ENCODE measurements around the gene CADPS2.

CADPS2 gene

DNA sequence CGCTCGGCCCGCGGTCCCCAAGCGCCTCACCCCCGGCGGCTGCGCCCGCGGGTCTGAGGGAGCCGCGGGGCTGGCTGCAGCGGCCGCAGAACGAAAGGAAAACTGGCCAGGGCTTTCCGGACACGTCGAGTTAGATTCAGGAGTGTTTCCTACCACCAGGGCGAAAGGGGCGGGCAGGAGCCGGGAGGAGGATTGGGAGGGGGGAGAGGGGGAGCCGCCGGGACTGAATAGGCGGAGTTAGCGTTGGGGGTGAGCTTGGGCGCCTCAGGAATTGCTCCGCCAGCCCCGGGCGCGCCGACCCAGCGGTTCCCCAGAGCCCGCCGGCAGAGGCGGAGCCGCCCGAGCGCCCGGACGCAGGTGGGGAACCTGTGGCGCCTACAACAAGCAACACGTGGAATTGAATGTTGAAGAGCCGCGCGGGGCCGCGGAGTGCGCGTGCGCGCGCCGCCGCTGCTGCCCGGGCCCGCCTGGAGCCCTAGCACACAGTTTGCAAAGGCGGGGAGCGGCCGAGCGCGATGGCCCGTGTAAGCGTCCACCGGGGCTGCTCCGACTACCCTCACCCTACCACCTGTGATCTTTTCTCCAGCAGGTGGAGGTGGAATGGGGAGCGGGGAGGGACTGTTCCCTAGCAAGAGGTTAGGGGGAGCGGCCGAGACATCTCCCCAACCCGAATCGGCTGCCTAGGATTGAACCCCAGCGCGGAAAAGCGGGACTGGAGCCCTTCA, at the start of gene CADPS2:
Gene CADPS2 (minus strand): TSS at position 104 of the 725 bp plus-strand sequence. CDS start 123 bp downstream, outside the sequence.
- DNase-seq, result peak; percentile 90

DNA sequence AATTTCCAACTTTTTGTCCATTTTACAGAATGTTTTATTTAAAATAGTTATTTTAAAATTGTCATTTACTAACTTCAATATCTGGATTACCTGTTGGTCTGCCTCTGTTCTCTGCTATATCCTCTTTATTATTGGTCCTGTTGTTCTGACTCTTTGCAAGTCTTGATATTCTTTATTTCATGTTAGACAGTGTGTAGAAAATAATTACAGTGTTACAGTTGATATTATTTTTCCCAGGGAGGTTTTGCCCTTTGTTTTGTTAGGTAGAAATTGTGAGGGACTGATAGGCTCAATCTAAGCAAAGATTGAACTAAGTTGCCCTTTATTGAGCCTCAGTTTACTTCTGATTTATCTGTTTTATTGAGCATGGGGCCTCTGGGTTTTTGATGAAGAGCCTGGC, 49.4 kb upstream of the CADPS2 start:
- no peak for DNase-seq

DNA sequence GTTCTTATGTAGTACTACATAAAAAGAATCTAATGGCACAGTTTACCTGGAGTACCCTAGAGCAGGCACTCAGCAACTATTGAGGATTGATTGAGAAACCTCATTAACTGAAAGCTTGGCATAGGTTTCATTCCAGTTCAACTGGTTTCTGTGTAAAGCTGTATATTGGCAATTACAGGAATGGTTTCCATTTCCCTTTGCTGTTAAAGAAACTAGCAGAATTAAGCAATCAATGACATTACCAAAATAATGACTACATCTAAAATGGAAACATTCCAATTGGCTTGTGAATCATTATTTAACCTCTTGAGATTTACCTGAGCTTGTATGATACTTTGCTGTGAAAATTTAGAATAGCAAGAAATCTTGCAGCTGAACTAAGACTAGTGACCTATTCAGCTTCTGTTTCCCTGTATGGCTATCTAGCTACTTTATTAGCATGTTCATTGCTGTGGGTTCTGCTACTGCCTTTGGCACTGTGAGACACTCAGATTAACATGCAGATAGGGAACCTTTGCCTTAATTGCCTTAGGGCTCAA, 33.5 kb upstream of the CADPS2 start:
- no peak for DNase-seq

- DNase-seq, result no peak
These were observed 28.6 kb upstream of the CADPS2 start for GRCh38 chr7:122914812-122915211.

- no peak for DNase-seq
These were observed 27.3 kb upstream of the CADPS2 start for GRCh38 chr7:122913608-122914007.

- DNase-seq, result no peak
These were observed 16.7 kb upstream of the CADPS2 start for GRCh38 chr7:122902751-122903495.

- no peak for DNase-seq
These were observed 15.0 kb upstream of the CADPS2 start for GRCh38 chr7:122901250-122901649.

GRCh38 chr7:122896509-122896908, 10.2 kb upstream of the CADPS2 start:
- no peak for DNase-seq

GRCh38 chr7:122893486-122893885, 7.2 kb upstream of the CADPS2 start:
- DNase-seq, result no peak

DNA sequence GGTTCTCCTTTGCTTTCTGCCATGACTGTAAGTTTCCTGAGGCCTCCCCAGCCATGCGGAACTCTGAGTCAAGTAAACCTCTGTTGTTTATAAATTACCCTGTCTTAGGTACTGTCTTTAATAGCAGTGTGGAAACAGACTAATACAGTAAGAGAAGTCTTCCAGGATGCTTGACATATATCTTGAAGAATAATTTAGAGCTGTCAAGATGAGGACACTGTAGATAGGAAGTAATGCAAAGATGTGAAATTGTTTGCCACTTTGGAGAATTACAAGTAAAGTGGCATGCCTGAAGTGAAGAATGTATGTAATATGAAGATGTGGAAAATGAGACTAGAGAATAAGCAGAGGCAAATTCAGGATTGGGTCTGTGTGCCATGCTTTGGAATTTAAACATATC, 2.9 kb upstream of the CADPS2 start:
- no peak for DNase-seq

- no peak for DNase-seq
These were observed 1.6 kb upstream of the CADPS2 start for GRCh38 chr7:122887848-122888247.

- DNase-seq, result peak; percentile 52
These were observed 938 bp upstream of the CADPS2 start for GRCh38 chr7:122887198-122887597.

- DNase-seq, result peak; percentile 45
These were observed 490 bp downstream of the CADPS2 start for GRCh38 chr7:122885583-122886356.

DNA sequence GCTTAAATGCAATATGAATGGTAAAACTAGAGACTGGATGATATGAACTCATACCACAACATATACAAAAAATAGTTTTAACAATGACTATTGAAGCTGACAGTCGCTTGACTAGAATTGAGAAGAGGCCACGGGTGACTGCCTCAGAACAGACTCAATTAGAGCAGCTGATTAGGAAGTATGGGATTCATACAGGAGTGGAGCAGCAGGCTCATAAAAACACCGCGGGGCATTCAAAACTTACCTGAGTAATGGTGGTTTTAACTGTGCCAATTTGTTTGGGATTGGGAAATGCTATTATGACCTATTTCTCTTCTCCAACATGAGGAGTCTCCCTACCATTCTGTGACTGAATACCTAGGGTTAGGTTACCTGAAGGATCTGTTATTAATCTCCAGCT, 2.1 kb downstream of the CADPS2 start:
- DNase-seq, result no peak

GRCh38 chr7:122883049-122883680, 3.1 kb downstream of the CADPS2 start:
- no peak for DNase-seq

DNA sequence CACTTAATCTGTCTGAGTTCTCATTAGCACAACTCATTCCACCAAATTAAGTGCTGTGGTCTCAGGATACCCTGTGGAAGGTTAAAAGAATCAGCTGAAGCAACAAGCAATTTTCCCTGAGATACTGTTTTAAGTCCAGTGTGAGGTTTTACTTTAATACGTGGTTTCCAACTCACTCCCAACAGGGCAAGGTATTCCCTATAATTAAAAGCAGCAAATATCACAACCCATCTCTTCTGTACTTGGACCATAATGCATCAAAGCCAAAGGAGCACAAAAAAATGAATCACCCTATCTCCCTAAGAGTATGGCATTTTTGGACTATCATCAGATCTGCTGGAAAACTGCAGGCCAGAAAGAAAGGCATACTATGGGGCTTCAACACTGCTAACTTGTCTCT, 4.9 kb downstream of the CADPS2 start:
- DNase-seq, result no peak

GRCh38 chr7:122869260-122869659, 17.0 kb downstream of the CADPS2 start:
- DNase-seq, result no peak

DNA sequence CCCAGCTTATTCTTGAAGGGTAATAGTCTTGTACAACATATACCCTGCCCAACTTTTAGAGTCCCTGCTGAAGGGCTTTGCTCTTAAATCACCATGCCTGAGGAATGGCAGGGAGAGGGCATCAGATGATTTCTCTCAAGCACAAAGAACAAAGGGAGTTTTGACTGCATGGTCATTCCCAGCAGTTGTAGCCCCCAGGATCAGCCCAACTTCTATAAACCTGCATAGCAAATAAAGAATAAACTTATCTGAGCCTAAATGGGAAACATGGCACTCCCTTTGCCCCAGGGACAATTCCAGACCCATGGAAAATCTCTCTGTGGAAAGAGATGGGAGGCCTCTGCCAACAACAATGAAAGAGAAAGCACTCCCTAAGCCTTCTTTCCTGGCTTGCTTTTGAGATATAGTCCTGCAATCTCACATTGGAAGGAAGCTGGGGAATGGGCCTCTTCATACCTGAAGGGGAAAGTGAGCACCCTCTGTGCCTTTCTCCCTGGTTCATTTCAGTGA, 18.7 kb downstream of the CADPS2 start:
- no peak for DNase-seq

- no peak for DNase-seq
These were observed 21.4 kb downstream of the CADPS2 start for GRCh38 chr7:122864838-122865237.

- no peak for DNase-seq
These were observed 22.2 kb downstream of the CADPS2 start for GRCh38 chr7:122864016-122864415.

- DNase-seq, result no peak
These were observed 27.9 kb downstream of the CADPS2 start for GRCh38 chr7:122858320-122858719.

GRCh38 chr7:122850528-122850927, 35.7 kb downstream of the CADPS2 start:
- DNase-seq, result no peak

- DNase-seq, result no peak
These were observed 36.3 kb downstream of the CADPS2 start for GRCh38 chr7:122849957-122850328.

All from femur (tissue), 1 donor.